NCI-H1694 (cell line): ENCODE data around the gene UNKL.

Source experiments
- DNase-seq: peaks from one replicate; lab custom pipeline; 2025; lab: John Stamatoyannopoulos, UW

UNKL gene

GRCh38 chr16:1323296-1324239 lies 90.9 kb downstream of the UNKL start:
- DNase-seq: no peak

- no peak for DNase-seq
Measured at GRCh38 chr16:1322407-1322806, 92.1 kb downstream of the UNKL start.

GRCh38 chr16:1320658-1321240 lies 93.8 kb downstream of the UNKL start:
- DNase-seq: no peak

- DNase-seq: no peak
Measured at GRCh38 chr16:1320097-1320496, 94.4 kb downstream of the UNKL start.

GRCh38 chr16:1319041-1319440 lies 95.5 kb downstream of the UNKL start:
- DNase-seq: no peak

- no peak for DNase-seq
Measured at GRCh38 chr16:1318268-1318545, 96.3 kb downstream of the UNKL start.

- no peak for DNase-seq
Measured at GRCh38 chr16:1317479-1318267, 96.8 kb downstream of the UNKL start.

GRCh38 chr16:1316033-1316405 lies 98.5 kb downstream of the UNKL start:
- no peak for DNase-seq

- DNase-seq: no peak
Measured at GRCh38 chr16:1315081-1316032, 99.1 kb downstream of the UNKL start.

GRCh38 chr16:1314399-1315068 lies 100.0 kb downstream of the UNKL start:
- DNase-seq: no peak

- no peak for DNase-seq
Measured at GRCh38 chr16:1313721-1314369, 100.7 kb downstream of the UNKL start.
